Erythroblast (primary cell): Measurements from ENCODE around the gene CSTF3.

Source experiments
- GATA1 ChIP-seq: IDR thresholded peaks from 2 replicates; pipeline ENCODE4 v1.6.1; 2011; ENCODE audit warnings: low read depth, mild to moderate bottlenecking, control low read depth, low read length, moderate library complexity
- POLR2A ChIP-seq: IDR thresholded peaks from 2 replicates; pipeline ENCODE4 v1.6.1; 2011; ENCODE audit warnings: mild to moderate bottlenecking, low read length

DNA sequence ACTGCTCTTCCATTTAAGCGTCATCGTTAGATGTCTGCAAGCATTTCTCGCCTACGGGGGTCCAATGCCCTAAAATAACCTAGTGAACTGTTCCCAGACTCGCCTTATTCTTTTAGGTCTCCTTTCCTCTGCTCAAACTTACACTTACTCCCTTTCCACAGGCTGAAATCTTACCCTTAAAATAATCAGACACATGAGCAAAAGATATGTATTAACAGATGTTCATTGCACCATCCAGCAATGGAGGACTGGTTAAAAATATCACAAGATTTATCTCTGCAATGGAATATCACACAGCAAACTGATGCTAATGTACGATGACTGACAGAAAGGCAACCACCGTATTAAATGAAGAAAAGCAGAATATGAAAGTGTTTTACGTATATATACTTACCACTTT is 1.6 kb upstream of the CSTF3 start:
- TF ChIP-seq POLR2A (no peak), GATA1 (no peak)
